Body of pancreas (tissue), 4 donors: ENCODE data around the gene TMC8.

Experiments used
- POLR2A ChIP-seq, 3 donors: fragments of 450-650 bp; IDR thresholded peaks; one replicate each; pipeline ENCODE4 v1.6.1; 2016; ENCODE audit warnings: antibody characterized with exemption in 3 of 3, mild to moderate bottlenecking in 2 of 3
- TF ChIP-seq, protein P1 (sequence below), 7 experiments: fragments of 450-650 bp in 4 of 7; fragments of 200-600 bp in 3 of 7; sonication (generic) in 3 of 7; IDR thresholded peaks; one replicate each; pipeline ENCODE4 v1.5.1; 2016 to 2019; ENCODE audit warnings: antibody characterized with exemption in 7 of 7

DNA sequence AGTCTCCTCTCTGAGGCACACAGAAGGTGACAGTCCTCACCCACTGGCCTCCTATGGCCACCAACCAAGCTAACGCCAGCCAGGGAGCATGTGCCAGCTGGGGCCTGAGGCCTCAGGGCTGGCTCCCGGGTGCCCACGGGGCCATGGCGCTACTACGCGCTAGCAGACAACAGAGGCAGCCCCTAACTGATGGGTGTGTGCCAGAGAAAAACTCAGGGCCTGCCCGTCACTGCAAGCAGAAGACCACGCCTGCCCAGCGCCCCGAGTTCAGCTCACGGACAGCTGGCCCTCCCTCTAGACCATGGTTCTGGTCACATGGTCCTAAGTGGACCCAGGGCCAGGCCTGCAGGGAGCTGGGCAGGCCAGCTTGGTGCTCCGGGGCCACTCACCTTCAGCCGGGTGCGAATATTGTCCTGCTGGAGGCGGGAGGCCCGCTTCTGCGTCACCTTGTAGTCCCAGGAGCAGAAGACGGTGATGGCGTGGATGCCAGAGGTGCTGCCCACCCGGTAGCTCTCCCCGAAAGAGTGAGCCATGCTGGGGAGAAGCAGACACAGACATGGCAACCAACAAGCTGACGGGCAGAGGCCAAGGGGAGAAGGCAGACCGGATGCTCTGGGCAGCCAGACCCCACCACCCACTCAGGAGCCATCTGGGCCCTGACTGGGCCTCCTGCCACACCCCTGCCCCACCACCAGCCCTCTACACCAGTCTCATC is 8.2 kb upstream of the TMC8 start:
- TF ChIP-seq, protein P1, sequence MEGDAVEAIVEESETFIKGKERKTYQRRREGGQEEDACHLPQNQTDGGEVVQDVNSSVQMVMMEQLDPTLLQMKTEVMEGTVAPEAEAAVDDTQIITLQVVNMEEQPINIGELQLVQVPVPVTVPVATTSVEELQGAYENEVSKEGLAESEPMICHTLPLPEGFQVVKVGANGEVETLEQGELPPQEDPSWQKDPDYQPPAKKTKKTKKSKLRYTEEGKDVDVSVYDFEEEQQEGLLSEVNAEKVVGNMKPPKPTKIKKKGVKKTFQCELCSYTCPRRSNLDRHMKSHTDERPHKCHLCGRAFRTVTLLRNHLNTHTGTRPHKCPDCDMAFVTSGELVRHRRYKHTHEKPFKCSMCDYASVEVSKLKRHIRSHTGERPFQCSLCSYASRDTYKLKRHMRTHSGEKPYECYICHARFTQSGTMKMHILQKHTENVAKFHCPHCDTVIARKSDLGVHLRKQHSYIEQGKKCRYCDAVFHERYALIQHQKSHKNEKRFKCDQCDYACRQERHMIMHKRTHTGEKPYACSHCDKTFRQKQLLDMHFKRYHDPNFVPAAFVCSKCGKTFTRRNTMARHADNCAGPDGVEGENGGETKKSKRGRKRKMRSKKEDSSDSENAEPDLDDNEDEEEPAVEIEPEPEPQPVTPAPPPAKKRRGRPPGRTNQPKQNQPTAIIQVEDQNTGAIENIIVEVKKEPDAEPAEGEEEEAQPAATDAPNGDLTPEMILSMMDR (IDR thresholded peaks at IDR 0.05) = no peak
- no peak for TF ChIP-seq POLR2A (IDR thresholded peaks at IDR 0.05)
